Measurements from ENCODE around the gene FBP2. TPM values are rescaled to one million over a fixed set of nuclear protein-coding genes. Genes with fewer than 3 reads are reported as not detected.
"Not testable (repeated sequence)": the region's sequence is repeated elsewhere in the genome, so short reads cannot be mapped to it uniquely, and the experiment has no call there.

FBP2 gene
- total RNA-seq, 1 donor = not detected

DNA sequence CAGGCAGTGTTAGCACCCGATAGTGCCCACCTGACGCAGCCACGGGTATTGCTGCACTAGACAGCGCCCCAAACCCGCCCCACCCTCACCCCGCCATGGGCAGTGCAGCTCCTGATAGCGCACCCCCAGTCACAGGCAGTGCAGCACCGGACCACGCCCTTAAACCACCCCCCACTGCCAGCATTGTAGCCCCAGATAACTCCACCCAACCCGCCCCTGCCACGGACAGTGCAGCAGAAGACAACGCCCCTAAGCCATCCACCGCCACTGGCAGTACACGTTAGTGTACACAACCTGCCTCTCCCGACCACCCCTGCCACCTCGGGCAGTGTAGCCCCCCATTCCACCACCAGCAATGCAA is 39.6 kb downstream of the FBP2 start:
- H3K4me3 ChIP-seq (ENCODE audit: low read depth, low read length) = no peak overlapping the region
- DNase-seq (ENCODE audit: low read depth) = no peak
- TF ChIP-seq, protein P1, sequence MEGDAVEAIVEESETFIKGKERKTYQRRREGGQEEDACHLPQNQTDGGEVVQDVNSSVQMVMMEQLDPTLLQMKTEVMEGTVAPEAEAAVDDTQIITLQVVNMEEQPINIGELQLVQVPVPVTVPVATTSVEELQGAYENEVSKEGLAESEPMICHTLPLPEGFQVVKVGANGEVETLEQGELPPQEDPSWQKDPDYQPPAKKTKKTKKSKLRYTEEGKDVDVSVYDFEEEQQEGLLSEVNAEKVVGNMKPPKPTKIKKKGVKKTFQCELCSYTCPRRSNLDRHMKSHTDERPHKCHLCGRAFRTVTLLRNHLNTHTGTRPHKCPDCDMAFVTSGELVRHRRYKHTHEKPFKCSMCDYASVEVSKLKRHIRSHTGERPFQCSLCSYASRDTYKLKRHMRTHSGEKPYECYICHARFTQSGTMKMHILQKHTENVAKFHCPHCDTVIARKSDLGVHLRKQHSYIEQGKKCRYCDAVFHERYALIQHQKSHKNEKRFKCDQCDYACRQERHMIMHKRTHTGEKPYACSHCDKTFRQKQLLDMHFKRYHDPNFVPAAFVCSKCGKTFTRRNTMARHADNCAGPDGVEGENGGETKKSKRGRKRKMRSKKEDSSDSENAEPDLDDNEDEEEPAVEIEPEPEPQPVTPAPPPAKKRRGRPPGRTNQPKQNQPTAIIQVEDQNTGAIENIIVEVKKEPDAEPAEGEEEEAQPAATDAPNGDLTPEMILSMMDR (IDR thresholded peaks at IDR 0.05; ENCODE audit: insufficient read depth, low read length) = no peak

DNA sequence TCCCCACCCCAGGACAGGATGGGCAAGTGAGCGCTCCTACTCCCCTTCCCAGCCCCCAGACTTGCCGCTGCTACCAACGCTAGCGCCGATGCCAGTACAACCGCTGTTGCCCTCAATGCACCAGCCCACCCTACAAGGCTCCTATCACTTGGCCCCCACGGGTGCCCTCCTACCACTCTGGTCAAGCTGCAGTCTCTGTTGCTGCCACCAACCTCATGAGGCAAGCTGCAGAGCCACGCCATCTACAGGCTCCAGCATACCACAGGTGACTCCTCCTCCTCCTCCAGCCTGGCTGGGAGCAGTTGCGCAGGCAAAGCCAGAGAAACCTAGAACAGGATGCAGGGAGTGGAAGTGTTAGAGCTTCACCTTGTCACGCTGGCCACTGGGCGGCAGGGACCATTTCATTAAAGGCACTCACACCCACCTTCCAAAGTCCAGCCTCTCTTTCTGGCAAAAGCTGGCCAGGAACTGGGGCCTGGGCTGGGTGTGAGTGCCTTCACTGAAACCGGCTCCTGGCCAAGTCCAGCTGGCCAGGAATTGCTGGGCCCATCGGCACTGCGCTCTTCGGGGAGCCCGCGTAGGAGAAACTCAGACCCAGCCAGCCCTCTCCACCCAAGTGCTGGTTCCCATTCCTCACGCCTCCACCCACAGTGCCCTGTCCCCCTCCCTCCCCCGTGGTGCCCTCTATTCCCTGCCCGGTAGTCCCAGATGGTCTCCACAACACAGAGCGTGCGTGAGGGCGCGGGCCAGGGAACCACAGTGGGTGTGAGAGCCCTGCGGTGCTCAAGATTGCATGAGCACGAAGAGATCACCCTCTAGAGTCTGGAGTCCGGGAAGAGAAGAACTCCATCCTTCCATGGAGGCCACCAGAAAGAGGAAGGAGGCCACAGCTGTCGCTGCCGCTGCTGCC is 40.3 kb downstream of the FBP2 start:
- no peak overlapping the region for H3K4me3 ChIP-seq (ENCODE audit: low read depth, low read length)
- DNase-seq (ENCODE audit: low read depth) = no peak
- TF ChIP-seq, protein P1 (IDR thresholded peaks at IDR 0.05; ENCODE audit: insufficient read depth, low read length) = no peak

DNA sequence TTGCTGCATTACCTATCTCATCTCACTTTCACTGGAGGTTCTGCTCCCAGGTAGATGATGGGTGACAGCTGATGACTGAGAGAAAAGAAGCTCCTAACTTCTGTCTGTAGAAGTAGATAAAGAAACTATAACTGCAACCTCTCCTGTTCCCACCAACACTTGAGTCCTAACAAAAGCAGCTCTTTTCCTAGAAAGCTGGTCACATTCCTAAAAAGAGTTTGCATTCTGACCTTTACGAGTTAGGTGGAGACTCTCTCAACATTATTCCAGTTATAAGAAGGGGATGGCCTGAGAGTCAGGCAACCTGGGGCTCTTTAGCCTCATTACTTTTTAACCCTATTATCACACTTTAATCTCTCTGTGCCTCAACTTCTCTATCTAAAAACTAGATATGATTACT is 47.7 kb downstream of the FBP2 start:
- no peak overlapping the region for H3K4me3 ChIP-seq (ENCODE audit: low read depth, low read length)
- TF ChIP-seq, protein P1 (IDR thresholded peaks at IDR 0.05; ENCODE audit: insufficient read depth, low read length) = no peak

DNA sequence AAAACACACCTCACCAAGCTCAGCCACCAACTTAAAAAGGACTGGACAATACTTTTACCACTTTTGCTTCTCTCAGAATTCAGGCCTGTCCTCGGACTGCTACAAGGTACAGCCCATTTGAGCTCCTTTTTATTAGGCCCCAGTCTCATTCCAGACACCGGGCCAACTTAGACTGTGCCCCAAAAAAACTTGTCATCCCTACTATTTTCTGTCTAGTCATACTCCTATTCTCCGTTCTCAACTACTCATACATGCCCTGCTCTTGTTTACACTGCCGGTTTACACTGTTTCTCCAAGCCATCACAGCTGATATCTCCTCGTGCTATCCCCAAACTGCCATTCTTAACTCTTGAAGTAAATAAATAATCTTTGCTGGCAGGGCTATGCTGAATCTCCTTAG is 49.3 kb downstream of the FBP2 start:
- not testable (repeated sequence) for H3K4me3 ChIP-seq (ENCODE audit: low read depth, low read length); DNase-seq (ENCODE audit: low read depth)

More for the DNA sequence above, 47.7 kb downstream of the FBP2 start:
- no peak for DNase-seq (ENCODE audit: low read depth)

DNA sequence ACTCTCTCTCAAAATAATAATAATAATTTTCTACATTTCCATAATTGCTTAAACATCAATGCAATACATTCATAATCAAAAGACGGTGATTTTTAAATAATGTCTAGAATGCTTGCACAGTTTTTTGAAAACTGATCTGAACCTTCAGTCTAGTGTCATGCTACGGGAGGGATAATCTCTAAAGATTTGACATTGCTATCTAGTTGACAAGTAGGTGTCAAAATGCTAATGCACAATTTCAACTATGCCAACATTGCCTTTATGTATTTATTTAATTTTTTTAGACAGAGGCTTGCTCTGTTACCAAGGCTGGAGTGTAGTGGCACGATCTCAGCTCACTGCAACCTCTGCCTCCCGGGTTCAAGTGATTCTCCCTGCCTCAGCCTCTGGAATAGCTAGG is 54.7 kb downstream of the FBP2 start:
- DNase-seq (ENCODE audit: low read depth) = no peak
- TF ChIP-seq, protein P1 (IDR thresholded peaks at IDR 0.05; ENCODE audit: insufficient read depth, low read length) = no peak

DNA sequence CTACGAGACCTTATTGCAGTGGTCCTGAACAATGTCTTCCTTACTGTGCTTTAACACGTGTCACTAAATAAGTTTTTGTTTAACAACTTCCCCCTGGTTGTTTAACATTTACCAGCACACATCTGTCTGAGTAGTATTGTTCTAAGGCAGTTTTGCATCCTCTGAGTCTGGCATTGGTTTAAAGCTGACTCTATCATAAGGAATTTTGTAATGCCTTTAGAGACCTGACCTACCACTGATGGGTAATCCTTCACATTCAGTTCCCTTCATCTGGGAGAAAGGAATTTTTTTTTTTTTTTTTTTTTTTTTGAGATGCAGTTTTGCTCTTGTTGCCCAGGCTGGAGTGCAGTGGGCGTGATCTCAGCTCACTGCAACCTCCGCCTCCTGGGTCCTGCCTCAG is 58.7 kb downstream of the FBP2 start:
- DNase-seq (ENCODE audit: low read depth) = peak; percentile 71
- TF ChIP-seq, protein P1 (IDR thresholded peaks at IDR 0.05; ENCODE audit: insufficient read depth, low read length) = no peak
- H3K4me3 ChIP-seq (ENCODE audit: low read depth, low read length) = no peak overlapping the region

More for the DNA sequence above, 54.7 kb downstream of the FBP2 start:
- no peak overlapping the region for H3K4me3 ChIP-seq (ENCODE audit: low read depth, low read length)

DNA sequence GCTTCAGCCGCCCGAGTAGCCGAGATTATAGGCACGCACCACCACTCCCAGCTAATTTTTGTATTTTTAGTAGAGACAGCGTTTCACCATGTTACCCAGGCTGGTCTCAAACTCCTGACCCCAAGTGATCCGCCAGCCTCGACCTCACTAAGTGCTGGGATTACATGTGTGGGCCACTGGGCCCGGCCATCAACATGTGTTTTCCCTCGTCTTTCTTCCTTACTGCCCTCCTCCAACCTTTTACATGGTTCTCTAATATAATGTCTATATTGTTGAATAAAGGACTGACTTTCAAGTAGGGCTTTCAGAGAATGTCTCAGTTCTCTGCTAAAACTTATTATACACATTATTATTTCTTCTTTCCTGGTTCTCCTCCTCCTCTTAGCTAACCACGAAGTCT is 60.0 kb downstream of the FBP2 start:
- TF ChIP-seq, protein P1 (IDR thresholded peaks at IDR 0.05; ENCODE audit: insufficient read depth, low read length) = no peak
- H3K4me3 ChIP-seq (ENCODE audit: low read depth, low read length) = no peak overlapping the region
- DNase-seq (ENCODE audit: low read depth) = no peak
